ENCODE data around the gene SGCA. TPM values are rescaled to one million over a fixed set of nuclear protein-coding genes. Genes with fewer than 3 reads are reported as not detected.

The SGCA gene
- 1 to 10 TPM in 1 of 4 donors, under 1 TPM in 3; 0.82 to 1.2 (median 0.89) TPM for polyA plus RNA-seq (ENCODE audit: insufficient read length in 4 of 4)

DNA sequence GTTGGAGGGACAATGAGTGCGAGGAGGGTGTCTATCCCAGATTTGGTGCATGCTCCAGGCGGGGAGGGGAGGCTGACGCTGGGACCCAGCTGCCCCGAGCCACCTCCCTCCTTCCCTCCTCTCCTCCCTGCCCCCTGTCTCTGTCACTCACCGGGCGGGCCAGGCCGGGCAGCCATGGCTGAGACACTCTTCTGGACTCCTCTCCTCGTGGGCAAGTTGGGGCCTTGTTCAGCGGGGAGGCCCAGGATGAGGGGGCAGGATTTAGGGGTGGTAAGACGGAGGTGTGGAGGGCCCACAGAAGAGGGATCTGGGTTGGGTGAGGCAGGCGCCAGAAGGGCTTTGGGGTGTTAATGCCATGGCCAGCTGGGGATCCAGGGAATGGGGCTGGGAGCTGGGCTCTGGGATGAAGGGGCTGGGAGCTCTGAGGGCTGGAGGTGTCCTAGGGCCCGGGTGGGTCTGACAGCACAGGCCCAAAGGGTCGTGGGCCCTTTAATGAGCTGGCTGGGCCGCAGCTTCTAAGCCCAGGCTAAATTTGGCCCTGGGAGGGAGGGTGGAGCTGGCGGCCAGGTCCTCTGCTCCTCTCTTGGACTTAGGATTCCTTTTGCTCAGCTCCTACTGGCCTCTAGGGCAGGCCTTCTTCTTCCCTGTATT is at the start of gene SGCA:
SGCA (plus strand) TSS at position 139 of the 651 bp plus-strand sequence; CDS start at position 175, 36 bp downstream.
- no peak for DNase-seq (ENCODE audit: low read depth in 4 of 4, low spot score in 2 of 4)

DNA sequence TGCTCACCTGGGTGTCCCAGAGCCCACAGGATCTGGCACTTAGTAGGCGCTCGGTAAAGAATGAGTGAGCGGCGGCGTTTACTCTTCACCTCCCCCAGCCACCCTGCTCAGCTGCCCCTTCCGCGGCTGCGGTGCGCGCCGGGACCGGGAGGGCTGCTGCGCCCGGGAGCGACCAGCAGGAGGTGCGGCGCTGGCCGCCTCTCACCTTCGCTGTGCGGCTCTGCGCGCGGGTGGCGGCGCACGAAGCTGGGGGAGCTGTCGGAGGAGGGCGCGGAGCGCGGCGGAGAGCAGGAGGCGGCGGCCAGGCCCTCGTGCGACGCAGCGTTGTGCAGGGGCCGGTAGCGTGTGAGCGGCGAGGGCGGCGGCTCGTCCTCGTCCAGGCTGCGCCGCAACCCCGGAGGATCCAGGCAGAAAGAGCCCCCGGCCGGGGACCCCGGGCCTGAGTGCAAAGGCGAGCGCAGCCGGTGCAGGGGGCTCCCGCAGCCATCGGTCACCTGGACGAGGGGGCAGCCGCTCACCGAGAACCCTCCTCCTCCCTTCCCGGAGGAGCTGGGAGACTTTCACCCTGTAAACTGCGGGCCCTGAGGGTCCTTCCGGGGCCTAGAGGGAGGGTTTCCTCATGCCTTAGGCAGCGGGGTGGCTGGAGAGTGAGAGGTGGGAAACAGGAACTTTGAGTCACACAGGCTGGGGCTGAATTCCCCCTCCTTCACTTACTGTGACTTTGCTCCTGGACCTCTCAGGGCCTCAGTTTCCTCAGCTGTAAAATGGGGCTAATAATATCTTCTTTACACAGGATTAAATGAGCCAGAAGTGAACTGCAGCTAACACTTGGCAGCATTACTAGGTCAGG is 48.4 kb upstream of the SGCA start:
- DNase-seq (ENCODE audit: low read depth in 4 of 4, low spot score in 2 of 4), result no peak

DNA sequence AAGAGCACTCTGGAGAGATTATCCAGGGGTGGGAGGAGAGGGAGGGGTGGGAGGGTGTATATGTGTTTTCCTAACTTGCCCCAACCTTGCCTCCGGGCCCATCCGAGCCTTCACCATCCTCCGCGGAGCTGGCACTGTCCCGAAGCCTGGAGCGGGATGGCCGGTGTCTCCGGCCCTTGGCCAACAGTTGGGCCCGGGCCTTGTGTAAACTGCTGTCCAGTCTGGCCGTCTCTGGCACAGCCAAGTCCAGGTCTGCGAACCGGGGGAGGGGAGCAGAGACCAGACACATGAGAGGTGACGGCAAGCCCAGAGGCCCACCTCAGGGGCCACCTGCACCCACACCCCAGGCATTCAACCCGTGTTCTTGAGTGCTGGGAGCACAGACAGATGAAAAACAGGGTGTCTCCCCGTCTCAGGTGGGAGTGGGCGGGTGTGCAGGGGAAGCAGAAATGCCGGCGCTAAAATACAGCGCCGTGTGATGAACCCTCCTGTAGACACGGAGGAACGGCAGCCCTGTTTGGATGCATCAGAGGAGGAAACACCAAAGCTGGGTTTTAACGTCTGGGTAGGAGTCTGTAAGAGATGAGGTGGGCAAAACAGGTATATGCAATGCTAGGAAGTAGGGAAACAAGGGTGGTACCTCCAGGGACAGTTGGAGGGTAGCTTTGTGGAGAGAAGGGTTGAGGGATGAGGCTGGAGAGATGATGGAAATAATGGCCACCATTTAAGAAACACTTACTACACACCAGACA is 47.6 kb upstream of the SGCA start:
- no peak for DNase-seq (ENCODE audit: low read depth in 4 of 4, low spot score in 2 of 4)

DNA sequence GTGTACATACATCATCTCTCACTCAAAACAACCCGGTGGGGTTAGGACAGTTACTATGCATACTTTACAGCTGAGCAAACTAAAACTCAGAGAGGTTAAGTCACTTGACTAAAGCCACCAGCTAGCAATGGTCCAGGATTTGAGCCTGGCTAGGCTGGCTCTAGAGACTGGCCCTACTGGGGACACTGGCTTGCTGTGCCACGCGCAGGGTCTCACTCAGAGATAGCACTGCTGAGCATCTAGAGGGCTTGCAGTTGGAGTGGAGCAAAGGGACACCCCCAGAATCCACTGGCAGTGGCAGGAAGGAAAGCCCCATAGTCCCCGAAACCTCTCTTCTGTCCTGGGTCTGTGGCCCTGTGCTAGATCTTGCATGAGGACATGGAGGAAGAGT is 47.0 kb upstream of the SGCA start:
- DNase-seq (ENCODE audit: low read depth in 4 of 4, low spot score in 2 of 4), result no peak

DNA sequence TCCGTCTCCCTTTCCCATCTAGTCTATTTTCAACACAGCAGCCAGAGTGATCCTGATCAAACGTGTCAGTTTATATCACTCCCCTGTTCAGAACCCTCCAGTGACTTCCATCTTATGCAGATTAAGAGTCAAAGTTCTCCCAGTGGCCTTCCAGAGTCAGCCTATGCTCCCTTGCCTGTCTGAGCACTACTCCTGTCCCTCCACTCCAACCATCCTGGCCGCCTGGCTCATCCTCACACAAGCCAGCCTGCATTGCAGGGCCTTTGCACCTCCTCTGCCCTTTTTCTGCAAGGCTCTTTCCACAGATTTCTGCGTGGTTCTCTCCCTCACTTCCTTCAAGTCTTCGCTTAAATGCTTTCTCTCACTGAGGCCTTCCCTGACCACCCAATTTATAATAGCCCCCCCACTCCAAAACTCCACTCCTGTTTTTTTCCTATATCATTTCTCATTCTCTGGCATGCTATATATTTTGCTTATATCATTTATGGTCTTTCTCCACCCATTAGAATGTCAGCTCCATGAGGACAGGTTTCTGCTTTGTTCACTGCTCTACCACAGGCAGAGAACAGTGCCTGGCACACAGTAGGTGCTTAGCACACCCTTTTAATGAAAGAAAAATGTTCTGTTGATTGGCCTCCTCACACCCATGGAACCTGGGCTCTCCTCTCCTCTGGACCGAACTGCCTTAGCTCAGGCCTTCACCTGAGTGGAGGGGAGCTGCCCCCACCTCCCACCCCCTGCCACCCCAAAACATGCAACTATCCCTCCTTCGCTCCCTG is 45.1 kb upstream of the SGCA start:
- DNase-seq (ENCODE audit: low read depth in 4 of 4, low spot score in 2 of 4), result no peak

DNA sequence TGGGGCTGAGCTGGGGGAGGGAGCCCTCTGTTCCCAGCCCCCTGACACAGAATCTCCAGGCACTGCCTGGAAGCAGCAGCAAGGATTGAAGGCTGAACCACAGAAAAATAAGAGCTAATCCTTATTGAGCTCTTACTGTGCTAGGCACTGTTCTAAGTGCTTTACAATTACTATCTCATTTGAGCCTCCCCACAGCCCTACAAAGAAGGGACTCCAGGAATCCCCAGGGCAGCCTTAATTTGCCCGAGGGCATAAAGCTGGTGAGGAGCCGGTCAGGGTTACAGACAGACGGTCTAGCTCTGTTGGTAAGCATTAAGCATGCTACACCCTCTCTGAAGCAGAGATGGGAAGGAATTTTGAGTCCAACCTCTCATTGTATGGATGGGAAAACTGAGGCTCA is 42.9 kb upstream of the SGCA start:
- DNase-seq (ENCODE audit: low read depth in 4 of 4, low spot score in 2 of 4), result no peak

DNA sequence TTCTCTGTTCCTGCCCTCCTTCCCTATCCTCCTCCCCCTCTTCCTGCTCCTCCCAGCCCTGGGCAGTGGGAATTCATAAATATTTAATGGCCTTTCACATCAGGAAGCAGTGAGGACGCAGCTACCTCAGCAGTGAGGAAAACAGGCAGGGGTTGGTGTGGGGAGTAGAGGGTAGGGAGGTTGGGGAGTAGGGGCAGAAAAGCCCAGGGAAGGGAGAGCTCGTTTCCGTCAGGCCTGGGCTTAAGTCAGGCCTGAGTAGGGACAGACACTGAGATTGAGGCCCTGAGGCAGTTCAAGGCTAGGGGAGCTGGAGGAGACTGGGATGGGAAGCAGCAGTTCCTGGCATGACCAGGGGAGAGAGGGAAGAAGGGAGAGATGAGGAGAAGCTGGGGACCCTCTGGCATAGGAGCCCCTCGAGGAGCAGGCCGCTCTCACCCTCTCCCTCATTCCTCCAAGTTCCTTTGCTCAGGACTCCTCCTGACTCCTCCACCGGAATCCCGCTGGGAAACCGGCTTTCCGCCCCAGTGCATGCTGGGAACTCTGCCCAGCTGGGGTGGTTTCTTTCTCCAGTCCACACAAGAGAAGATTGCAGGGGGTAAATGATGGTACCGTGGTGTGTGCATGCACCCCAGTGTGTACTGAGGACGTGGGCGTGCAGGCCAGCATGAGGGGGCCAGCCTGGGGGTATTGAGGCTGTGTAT is 42.0 kb upstream of the SGCA start:
- no peak for DNase-seq (ENCODE audit: low read depth in 4 of 4, low spot score in 2 of 4)

DNA sequence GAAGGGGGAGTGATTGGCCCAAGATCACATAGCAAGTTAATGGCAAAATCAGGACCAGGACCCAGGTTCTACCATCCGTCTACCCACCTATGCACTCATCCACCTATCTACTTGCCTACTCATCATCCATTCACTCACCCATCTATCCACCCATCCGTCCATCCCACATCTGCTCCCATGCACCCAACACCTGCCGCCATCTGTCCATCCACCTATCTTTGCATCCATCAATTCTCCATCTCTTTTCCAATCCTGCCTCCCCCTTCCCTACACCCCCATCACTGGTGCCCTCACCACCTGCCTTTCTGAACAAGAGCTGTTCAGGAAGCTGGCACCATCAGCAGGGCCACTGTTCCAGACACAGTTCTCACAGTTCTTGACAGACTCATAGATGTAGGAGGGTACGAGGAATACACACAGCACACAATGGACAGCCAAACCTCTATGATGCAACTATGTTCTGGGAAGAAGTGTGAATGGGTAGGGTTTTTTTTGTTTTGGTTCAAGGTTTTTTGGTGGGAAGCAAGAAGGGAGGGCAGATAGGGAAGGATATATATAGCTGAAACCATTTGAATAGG is 40.3 kb upstream of the SGCA start:
- no peak for DNase-seq (ENCODE audit: low read depth in 4 of 4, low spot score in 2 of 4)

DNA sequence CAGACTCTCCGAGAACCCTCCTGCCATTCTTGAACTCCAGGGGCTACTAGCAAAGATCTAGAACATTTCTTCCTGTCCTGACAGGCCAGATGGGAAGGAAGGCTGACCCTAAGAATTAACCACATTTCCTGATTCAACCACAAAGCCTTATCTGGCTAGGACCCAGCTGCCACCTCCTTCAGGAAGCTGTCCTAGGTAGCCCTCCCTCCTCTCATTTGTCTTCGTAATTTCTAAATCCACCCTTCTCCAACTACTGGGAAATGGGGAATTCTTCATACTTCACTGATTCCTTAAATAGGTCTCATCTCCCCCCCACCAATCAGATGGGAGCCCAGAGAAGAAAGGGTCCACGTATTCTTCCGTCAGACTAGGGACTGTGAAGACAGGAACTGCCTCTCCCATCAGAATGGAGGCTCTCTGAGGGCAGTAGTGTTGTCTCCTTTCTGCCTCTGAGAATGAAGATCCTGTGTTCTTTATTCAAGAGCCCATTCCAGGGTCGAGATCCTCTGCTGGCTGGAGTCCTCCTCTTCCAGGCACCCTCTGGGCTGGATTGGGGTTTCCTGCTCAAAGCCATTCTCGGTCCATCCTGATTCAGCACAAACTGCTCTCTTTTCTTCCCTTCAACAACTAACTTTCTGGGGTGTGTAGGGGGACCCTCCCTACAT is 38.0 kb upstream of the SGCA start:
- DNase-seq (ENCODE audit: low read depth in 4 of 4, low spot score in 2 of 4), result no peak

DNA sequence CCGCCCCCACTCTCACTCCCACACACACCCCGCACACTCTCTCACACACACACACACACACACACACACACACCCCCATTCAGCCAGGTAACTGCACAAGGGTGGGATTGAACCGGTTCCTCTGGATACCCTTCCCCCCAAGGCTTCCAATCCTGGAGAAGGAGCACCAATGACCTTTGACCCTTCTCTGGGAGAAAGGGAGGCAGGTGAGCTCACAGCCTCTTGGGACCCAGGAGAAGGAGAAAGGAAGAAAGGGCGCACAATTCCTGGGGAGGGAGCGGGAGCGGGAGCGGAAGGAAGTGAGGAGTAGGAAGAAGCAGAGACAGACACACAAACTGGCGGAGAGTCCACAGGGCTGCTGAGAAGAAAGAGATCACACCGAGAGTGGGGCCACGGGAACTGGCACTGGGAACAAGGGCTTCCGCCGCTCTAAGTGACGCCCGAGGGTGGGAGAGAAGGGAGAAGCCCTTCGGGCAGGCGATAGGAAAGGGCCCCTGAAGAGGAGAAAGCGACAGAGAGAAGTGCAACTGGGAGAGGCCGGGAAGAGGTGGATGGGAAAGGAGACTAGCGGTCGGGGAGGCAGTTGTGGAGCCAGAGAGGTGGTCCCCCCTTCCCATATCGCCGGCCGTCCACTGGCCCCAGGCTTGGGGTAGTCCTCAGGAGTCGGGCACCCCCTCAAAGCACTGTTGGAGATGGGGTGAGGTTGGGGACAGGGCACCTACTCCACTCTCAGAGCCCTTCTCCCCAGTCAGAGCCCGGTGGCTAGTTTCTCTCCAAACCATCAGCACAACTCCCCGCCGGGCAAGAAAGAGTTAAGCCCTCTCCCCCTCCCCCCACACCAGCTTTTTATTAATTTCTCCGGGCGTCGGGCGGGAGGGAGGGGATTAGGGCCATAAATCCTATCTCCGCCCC is 37.1 kb upstream of the SGCA start:
- DNase-seq (ENCODE audit: low read depth in 4 of 4, low spot score in 2 of 4), result no peak

DNA sequence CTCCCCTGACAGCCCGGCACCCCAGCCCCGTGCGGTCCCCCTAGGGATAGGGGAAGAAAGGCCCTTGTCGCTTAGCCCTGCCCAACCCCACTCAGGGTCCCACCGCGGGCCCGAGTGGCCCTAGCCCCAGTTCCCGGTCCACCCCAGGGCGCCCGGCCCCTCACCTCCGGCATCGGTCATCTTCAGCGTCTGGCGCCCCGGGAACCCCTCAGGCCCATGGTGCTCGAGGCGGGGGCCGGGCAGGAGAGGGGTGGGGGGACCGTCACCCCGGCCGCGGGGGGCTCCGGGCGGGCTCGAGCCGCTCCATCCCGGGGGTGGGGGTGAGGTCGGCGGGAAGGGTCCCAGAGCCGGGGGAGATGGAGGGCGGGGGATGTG is 36.5 kb upstream of the SGCA start:
- no peak for DNase-seq (ENCODE audit: low read depth in 4 of 4, low spot score in 2 of 4)

DNA sequence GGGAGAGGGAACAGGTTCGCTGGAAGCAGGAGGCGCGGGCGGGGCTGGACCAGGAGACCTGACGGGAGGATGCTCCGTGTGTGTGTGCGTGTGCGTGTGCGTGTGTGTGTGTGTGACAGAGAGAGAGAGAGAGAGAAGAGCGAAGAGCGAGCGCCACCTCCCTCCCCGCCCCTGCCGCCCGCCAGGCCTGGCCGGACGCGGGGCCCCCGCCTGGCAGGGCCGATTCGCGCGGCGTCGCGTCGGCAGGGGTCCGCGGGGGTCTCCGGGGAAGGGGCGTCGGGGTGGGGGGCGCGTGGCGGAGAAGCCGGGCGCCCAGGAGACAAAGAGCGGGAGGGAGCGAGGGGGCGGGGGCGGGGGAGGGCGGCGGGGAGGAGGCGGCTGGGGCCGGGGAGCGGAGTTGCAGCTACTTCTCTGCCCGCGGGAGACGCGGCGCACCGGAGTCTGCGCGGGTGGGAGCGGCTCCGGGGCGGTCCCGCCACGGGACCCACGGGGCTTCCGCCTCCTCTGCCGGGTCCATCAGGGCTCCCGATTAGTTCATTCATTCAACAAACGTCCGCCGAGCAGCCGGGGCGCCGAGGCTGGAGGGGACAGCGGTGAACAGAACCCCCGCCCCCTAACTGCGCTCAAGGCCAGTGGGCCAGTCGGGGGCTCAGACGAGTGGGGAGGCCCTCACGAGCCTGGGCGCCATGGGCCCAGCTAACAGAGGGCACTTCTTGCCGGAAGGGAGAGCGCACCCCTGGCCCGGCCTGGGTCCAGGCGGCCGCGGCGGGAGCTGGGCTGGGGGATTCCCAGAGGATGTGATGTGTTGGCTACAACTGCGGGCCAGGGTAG is 35.9 kb upstream of the SGCA start, which contains the start of gene SAMD14:
SAMD14 (minus strand) TSS at position 433 of the 831 bp plus-strand sequence. CDS start 5,201 bp downstream, outside the sequence.
- DNase-seq (ENCODE audit: low read depth in 4 of 4, low spot score in 2 of 4), result no peak

DNA sequence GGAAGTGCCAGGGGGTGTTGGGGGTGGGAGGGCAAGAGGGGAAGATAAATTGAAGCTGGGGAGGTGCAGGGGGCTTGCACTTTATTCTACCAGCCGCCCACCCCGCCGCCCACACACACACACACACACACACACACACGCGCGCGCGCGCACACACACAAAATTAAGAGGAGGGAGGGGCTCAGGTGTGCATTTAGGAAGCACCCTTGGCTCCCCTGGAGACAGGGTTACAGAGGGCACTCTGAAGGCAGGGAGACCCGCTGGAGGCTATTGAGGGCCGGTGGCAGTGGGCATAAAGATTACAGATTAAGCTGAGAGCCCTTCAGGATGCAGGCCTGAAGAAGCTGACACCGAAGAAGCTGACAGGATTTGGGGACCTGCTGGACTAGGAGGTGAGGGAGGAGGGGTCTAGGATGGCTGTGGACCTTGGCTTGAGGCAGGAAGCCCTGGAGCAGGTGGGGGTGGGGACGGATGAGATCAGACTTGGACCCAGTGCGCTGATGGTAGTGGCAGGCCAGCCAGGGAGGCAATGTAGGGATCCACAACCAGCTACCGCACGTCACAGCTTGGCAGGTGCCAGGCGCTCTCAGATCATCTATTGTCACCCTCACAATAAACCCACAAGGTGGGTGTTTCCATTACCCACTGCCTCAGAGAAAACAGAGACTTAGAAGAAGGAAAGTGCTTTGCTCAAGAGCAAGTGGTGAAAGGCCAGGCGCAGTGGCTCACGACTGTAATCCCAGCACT is 35.1 kb upstream of the SGCA start:
- DNase-seq (ENCODE audit: low read depth in 4 of 4, low spot score in 2 of 4), result no peak

DNA sequence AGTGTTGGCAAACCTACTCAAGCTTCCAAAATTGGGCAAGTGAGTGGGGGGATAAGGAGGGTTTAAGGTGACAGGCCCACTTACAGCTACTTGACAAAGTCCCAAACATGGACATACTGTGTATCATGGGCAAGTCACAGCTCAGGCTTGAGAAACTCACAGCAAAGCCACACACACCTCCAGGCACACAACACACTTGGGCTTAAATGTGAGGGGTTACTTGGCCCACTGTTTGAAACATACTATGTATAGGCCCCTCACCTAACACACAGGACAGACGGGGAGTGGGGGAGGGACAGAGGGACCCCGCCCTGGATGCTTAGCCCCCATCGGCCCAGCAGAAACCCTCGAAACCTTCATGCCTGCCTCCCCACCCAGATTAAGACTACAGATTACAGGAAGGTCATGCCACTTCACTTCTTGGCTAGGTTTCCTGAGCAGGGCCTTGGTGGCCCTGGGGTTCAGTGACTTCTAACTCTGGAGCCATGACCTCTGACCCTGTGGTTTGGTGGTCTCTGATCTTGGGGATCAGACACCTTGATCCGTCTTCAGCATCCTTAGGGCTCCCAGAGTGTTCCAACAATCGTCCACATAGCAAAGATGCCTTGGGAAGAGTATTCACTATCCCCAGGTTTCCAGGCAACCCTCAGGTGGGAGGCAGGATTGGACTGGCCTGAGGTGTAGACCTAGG is 33.6 kb upstream of the SGCA start:
- DNase-seq (ENCODE audit: low read depth in 4 of 4, low spot score in 2 of 4), result no peak

DNA sequence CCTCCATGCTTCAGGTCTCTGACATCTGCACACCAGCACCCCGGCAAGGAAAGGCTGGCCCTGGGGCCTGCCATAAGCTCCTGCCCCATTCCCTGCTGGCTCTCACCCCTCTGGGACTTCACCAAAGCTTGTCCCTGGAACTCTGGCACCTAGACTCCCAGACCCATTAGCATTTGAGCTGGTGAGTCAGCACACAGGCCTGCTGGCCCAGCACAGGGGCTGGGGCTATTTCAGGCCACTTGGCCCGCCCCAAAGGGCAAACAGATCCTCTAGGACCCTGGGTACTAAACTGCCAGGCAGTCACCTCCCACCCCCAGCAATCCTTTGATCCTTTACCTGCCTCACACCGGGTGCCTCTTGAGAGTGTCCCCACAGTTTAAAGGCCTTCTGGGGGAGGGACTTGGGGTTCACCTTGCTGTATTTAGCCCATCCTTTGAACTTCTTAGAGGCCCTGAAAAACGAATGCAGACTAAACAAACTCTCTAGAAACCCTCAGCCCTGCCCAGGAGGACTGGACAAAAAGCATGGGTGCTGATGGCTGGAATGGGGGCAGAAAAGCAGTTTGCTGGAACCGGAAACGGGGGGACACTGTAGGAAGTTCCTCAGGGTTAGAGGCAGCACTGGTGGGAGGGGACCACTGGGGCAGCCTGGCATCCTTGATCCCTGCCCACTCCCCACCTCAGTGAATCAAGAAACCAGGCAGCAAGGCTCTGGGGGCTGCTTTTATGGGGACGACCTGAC is 32.6 kb upstream of the SGCA start:
- DNase-seq (ENCODE audit: low read depth in 4 of 4, low spot score in 2 of 4), result no peak
